ENCODE measurements around the gene C11orf65. TPM values are rescaled to one million over a fixed set of nuclear protein-coding genes. Genes with fewer than 3 reads are reported as not detected.
"Not testable (repeated sequence)": the region's sequence is repeated elsewhere in the genome, so short reads cannot be mapped to it uniquely, and the experiment has no call there.

Gene C11orf65
- total and polyA plus RNA-seq, 4 donors, result 0.33 to 3.3 (median 0.49) TPM

DNA sequence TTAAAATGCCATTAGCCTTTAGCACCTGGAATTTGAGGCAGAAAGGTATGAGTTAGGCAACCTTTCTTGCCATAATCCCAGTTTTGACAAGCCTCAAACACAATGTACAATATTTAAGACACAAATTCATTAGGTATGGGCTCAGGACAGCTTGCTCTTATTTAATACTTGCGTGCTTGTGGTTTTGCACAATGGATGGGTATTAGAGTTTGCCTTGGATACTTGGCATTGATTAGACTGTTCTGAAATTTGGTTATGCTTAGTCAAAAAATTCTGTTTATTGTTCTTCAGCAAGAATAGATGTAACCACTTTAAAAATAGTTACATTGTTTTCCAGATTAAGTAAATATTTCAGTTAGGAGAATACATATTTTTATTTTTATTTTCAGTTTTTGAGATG lies 5.4 kb upstream of the C11orf65 start:
- no peaks in the 10 kb centered on the region for H3K27me3 ChIP-seq (ENCODE audit: control insufficient read depth in 3 of 3, insufficient read depth in 3 of 3, low read length in 2 of 3)
- H3K36me3 ChIP-seq (ENCODE audit: control insufficient read depth in 4 of 4, insufficient read depth in 4 of 4, low read length in 4 of 4), result peaks cover 3 to 12% (median 4%) of the 10 kb centered on the region in 4 donors
- no peak overlapping the region for H3K27ac ChIP-seq (ENCODE audit: low read depth in 1 of 2, low read length in 1 of 2)
- H3K9me3 ChIP-seq (ENCODE audit: control insufficient read depth in 4 of 4, insufficient read depth in 3 of 4, low read length in 3 of 4), result no peaks in the 10 kb centered on the region
- peaks cover 0 to 10% (median 0%) of the 10 kb centered on the region in 5 donors for H3K4me1 ChIP-seq (ENCODE audit: control insufficient read depth in 5 of 5, insufficient read depth in 5 of 5, low read length in 5 of 5)
- no peak for TF ChIP-seq CTCF (IDR thresholded peaks at IDR 0.05; ENCODE audit: control extremely low read depth, extremely low read depth)
- 93 to 100% methylated on average over 1 of the region's 1 CpG for WGBS, 2 donors
- DNase-seq (no peak), ATAC-seq (ENCODE audit: insufficient read depth, low FRiP score) (no peak)
- H3K4me3 ChIP-seq, result no peak overlapping the region
- no peak overlapping the region for H3K9ac ChIP-seq (ENCODE audit: insufficient read depth in 1 of 2, low read length in 2 of 2)

DNA sequence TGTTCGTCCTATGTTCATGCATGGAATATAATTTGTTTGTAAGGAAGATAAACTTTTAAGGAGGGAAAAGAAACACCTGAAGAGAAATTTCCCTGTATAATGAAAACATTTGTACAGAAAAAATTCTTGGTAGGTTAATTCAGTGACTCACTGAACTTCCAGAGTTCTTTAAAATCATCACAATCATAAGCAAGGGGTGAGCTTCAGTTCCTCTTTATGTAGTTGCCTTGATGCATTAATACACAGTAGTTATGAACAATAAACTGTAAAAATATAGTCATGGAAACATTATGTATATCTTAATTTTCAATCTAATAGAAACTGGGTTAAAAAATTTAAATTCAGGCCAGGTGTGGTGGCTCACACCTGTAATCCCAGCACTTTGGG lies 1.1 kb upstream of the C11orf65 start:
- peaks cover 0 to 2% (median 0%) of the 10 kb centered on the region in 4 donors for H3K36me3 ChIP-seq (ENCODE audit: control insufficient read depth in 4 of 4, insufficient read depth in 4 of 4, low read length in 4 of 4)
- H3K9me3 ChIP-seq (ENCODE audit: control insufficient read depth in 4 of 4, insufficient read depth in 3 of 4, low read length in 3 of 4), result no peaks in the 10 kb centered on the region
- ATAC-seq (ENCODE audit: insufficient read depth, low FRiP score), result no peak
- 73 to 82% methylated on average over 1 of the region's 1 CpG for WGBS, 2 donors
- no peaks in the 10 kb centered on the region for H3K27me3 ChIP-seq (ENCODE audit: control insufficient read depth in 3 of 3, insufficient read depth in 3 of 3, low read length in 2 of 3)
- H3K4me1 ChIP-seq (ENCODE audit: control insufficient read depth in 5 of 5, insufficient read depth in 5 of 5, low read length in 5 of 5), result peaks cover 0 to 10% (median 2%) of the 10 kb centered on the region in 5 donors
- H3K27ac ChIP-seq (ENCODE audit: low read depth in 1 of 2, low read length in 1 of 2), result no peak overlapping the region
- no peak for TF ChIP-seq CTCF (IDR thresholded peaks at IDR 0.05; ENCODE audit: control extremely low read depth, extremely low read depth)
- DNase-seq, result no peak
- no peak overlapping the region for H3K4me3 ChIP-seq
- H3K9ac ChIP-seq (ENCODE audit: insufficient read depth in 1 of 2, low read length in 2 of 2), result peak overlapping the region in 1 of 2 donors; percentile 100

DNA sequence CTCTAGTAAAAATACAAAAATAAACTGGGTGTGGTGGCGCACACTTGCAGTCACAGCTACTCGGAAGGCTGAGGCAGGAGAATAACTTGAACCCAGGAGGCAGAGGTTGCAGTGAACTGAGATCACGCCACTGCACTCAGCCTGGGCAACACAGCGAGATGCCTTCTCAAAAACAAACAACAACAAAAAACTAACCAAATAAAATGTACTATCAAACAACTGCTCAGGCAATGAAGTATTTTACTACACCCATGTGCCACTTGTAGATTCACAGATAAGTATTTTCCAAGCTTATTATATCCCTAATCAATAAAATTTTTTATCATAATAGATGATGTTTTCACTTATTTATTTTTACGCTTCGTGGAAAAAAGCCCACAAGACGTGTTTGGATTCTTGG lies 924 bp downstream of the C11orf65 start:
- H3K9ac ChIP-seq (ENCODE audit: insufficient read depth in 1 of 2, low read length in 2 of 2), result peak overlapping the region; percentile 99 to 100
- H3K4me1 ChIP-seq (ENCODE audit: control insufficient read depth in 5 of 5, insufficient read depth in 5 of 5, low read length in 5 of 5), result peaks cover 0 to 10% (median 2%) of the 10 kb centered on the region in 5 donors
- no peaks in the 10 kb centered on the region for H3K27me3 ChIP-seq (ENCODE audit: control insufficient read depth in 3 of 3, insufficient read depth in 3 of 3, low read length in 2 of 3)
- H3K9me3 ChIP-seq (ENCODE audit: control insufficient read depth in 4 of 4, insufficient read depth in 3 of 4, low read length in 3 of 4), result no peaks in the 10 kb centered on the region
- TF ChIP-seq CTCF (IDR thresholded peaks at IDR 0.05; ENCODE audit: control extremely low read depth, extremely low read depth), result no peak
- DNase-seq, result no peak
- H3K4me3 ChIP-seq, result no peak overlapping the region
- no peak for ATAC-seq (ENCODE audit: insufficient read depth, low FRiP score)
- 48 to 49% methylated on average over 7 of the region's 7 CpGs for WGBS, 2 donors
- peaks cover 0 to 2% (median 0%) of the 10 kb centered on the region in 4 donors for H3K36me3 ChIP-seq (ENCODE audit: control insufficient read depth in 4 of 4, insufficient read depth in 4 of 4, low read length in 4 of 4)
- peak overlapping the region; percentile 73 to 88 for H3K27ac ChIP-seq (ENCODE audit: low read depth in 1 of 2, low read length in 1 of 2)

GRCh38 chr11:108453207-108453835 lies 14.0 kb downstream of the C11orf65 start:
- no peak overlapping the region for H3K27ac ChIP-seq (ENCODE audit: low read depth in 1 of 2, low read length in 1 of 2)

DNA sequence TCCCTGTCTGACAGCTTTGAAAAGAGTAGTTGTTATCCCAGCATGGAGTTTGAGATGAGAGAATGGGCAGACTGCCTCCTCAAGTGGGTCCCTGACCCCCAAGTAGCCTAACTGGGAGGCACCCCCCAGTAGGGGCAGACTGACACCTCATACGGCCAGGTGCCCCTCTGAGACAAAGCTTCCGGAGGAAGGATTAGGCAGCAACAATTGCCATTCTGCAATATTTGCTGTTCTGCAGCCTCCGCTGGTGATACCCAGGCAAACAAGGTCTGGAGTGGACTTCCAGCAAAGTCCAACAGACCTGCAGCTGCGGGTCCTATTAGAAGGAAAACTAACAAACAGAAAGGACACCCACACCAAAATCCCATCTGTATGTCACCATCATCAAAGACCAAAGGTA lies 25.9 kb downstream of the C11orf65 start:
- not testable (repeated sequence) for H3K36me3 ChIP-seq (ENCODE audit: control insufficient read depth in 4 of 4, insufficient read depth in 4 of 4, low read length in 4 of 4); DNase-seq; H3K9ac ChIP-seq (ENCODE audit: insufficient read depth in 1 of 2, low read length in 2 of 2); H3K4me1 ChIP-seq (ENCODE audit: control insufficient read depth in 5 of 5, insufficient read depth in 5 of 5, low read length in 5 of 5); H3K9me3 ChIP-seq (ENCODE audit: control insufficient read depth in 4 of 4, insufficient read depth in 3 of 4, low read length in 3 of 4); H3K4me3 ChIP-seq; H3K27me3 ChIP-seq (ENCODE audit: control insufficient read depth in 3 of 3, insufficient read depth in 3 of 3, low read length in 2 of 3); ATAC-seq (ENCODE audit: insufficient read depth, low FRiP score); H3K27ac ChIP-seq (ENCODE audit: low read depth in 1 of 2, low read length in 1 of 2)
- 91 to 92% methylated on average over 4 of the region's 4 CpGs for WGBS, 2 donors

More at GRCh38 chr11:108453207-108453835, 14.0 kb downstream of the C11orf65 start:
- Histone ChIP-seq H3K9me3 (ENCODE audit: control insufficient read depth in 4 of 4, insufficient read depth in 3 of 4, low read length in 3 of 4) (peaks cover 0 to 4% (median 1%) of the 10 kb centered on the region in 4 donors), H3K9ac (ENCODE audit: insufficient read depth in 1 of 2, low read length in 2 of 2) (no peak overlapping the region), H3K4me1 (ENCODE audit: control insufficient read depth in 5 of 5, insufficient read depth in 5 of 5, low read length in 5 of 5) (no peaks in the 10 kb centered on the region), H3K4me3 (no peak overlapping the region), H3K27me3 (ENCODE audit: control insufficient read depth in 3 of 3, insufficient read depth in 3 of 3, low read length in 2 of 3) (no peaks in the 10 kb centered on the region), H3K36me3 (ENCODE audit: control insufficient read depth in 4 of 4, insufficient read depth in 4 of 4, low read length in 4 of 4) (no peaks in the 10 kb centered on the region)
- DNase-seq, result no peak
- TF ChIP-seq CTCF (IDR thresholded peaks at IDR 0.05; ENCODE audit: control extremely low read depth, extremely low read depth), result no peak
- WGBS, 2 donors, result 95 to 96% methylated on average over 2 of the region's 2 CpGs
- no peak for ATAC-seq (ENCODE audit: insufficient read depth, low FRiP score)

Measured in lung (tissue), 12 donors.